Duodenal mucosa (tissue), 2 donors: ENCODE measurements around the gene NSMCE1.

Experiments
- H3K27ac ChIP-seq: one replicate; pipeline ENCODE4 v1.7.0; 2013; ENCODE audit warnings: low read depth, low read length
- H3K27me3 ChIP-seq, 2 donors: one replicate each; pipeline ENCODE4 v1.7.0; 2013; ENCODE audit warnings: low read length in 2 of 2, control low read depth in 1 of 2; ENCODE audit not compliant: insufficient read depth in 2 of 2, control insufficient read depth in 1 of 2
- H3K36me3 ChIP-seq, 2 donors: one replicate each; pipeline ENCODE4 v1.7.0; 2013; ENCODE audit warnings: low read length in 2 of 2, control low read depth in 1 of 2; ENCODE audit not compliant: insufficient read depth in 2 of 2, control insufficient read depth in 1 of 2
- H3K4me1 ChIP-seq, 2 donors: one replicate each; pipeline ENCODE4 v1.7.0; 2013; ENCODE audit warnings: low read length in 2 of 2, control low read depth in 1 of 2; ENCODE audit not compliant: insufficient read depth in 2 of 2, control insufficient read depth in 1 of 2
- H3K4me3 ChIP-seq, 2 donors: one replicate each; pipeline ENCODE4 v1.7.0; 2013; ENCODE audit warnings: low read length in 2 of 2, low read depth in 1 of 2
- H3K9ac ChIP-seq, 2 donors: one replicate each; pipeline ENCODE4 v1.7.0; 2013; ENCODE audit warnings: low read length in 2 of 2, low read depth in 1 of 2
- H3K9me3 ChIP-seq, 2 donors: one replicate each; pipeline ENCODE4 v1.7.0; 2013; ENCODE audit warnings: low read length in 2 of 2, control low read depth in 1 of 2; ENCODE audit not compliant: control insufficient read depth in 1 of 2

Gene NSMCE1

DNA sequence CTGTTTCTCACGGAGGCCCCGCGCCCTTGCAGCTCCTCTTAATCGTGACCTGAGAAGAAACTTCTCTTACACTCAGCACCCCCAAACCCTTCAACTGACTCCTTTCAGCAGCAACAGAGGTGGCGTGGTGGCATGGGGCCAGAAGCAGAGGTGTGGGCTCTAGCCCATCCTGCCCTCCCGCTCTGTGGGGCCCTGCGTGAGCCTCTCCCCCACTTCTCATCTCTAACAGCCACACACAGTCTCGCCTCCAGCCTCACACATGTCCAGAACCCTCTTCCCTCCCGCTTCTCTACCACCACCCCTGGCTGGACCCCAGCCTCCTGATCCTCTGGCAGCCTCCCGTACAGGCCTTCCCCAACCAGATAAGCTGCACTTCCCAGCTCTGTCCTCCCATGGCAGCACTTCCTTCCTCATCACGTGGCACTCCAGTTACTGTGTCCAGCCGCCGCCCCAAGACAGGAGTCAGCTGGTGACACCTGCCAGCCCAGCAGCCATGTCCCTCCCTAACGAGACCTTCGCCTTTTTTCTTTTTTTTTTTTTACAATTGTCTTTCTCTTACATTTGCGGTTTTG is 30.5 kb downstream of the NSMCE1 start:
- H3K36me3 ChIP-seq = peaks cover 0 to 6% of the 10 kb centered on the region in 2 donors
- H3K4me1 ChIP-seq = peaks cover 48 to 57% of the 10 kb centered on the region in 2 donors
- H3K27me3 ChIP-seq = no peaks in the 10 kb centered on the region
- H3K4me3 ChIP-seq = peak overlapping the region in 1 of 2 donors; percentile 19
- H3K9ac ChIP-seq = peak overlapping the region; percentile 4 to 33
- H3K27ac ChIP-seq = peak overlapping the region; percentile 65
- no peaks in the 10 kb centered on the region for H3K9me3 ChIP-seq

DNA sequence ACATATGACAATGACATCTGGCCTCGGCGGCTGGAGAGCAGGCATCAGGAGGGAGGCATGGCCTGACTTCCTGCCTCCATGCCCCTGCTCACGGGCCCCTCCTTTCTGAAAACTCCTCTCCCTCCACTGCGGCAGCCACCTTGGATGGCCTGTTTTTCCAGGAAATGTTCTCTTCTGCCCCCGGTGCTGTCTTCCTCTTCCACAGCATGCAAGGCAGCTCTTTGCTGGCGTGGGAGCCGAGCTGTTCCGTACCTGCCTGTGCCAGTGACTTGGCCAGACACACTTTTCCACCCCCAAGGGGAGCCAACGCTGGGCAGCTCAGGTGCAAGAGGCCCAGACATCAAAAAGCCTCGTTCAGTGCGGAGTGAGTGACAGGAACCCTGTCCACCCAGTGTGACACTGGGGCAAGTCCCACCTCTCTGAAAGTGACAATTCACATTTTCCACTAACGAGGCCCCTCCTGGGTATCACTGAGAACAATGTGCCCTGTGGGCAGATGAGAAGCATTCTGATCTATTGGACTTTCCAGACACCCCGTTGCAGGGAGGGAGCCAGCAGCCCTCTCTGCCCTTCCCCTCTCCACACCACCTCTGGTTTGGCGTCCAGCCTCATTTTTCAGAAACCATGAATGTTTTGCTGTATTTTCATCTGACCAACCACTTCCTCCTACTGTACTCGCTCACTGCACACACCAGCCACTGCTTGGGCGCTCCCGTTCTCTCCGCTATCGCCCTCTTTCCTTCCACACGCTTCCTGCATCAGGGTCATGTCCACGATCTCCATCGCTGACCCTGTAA is 31.2 kb downstream of the NSMCE1 start:
- peak overlapping the region in 1 of 2 donors; percentile 19 for H3K4me3 ChIP-seq
- peaks cover 53 to 57% of the 10 kb centered on the region in 2 donors for H3K4me1 ChIP-seq
- H3K9me3 ChIP-seq = no peaks in the 10 kb centered on the region
- peaks cover 0 to 8% of the 10 kb centered on the region in 2 donors for H3K36me3 ChIP-seq
- peak overlapping the region; percentile 65 for H3K27ac ChIP-seq
- H3K27me3 ChIP-seq = no peaks in the 10 kb centered on the region
- peak overlapping the region; percentile 4 to 33 for H3K9ac ChIP-seq

DNA sequence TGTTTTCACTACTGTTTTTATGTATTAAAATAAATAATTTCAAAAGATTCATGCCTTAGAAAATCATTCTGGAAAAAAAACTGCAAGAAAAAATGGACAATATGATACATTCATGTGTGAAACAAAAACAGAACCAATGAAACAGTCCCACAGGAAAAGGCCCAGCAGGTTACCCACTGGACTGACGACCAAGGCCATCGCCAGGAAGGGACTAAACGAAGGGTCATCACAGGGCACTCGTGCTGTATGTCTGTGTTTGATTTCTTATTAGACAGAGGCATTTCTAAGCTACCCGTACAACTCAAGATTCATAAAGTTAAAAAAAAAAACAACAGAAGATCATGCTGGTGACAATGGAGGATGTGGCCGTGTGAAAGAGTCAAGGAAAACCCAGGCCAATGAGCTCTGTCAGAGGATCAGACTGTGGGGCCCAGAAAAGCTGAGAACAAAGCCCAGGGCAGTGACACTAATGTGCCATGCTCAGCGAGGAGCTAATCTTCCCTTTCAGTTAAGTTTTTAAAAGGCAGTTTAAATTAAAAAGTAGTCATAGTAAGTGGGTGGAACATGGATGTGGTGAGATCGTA is 31.8 kb downstream of the NSMCE1 start:
- Histone ChIP-seq H3K4me1 (peaks cover 54 to 61% of the 10 kb centered on the region in 2 donors), H3K27ac (no peak overlapping the region), H3K36me3 (peaks cover 0 to 9% of the 10 kb centered on the region in 2 donors), H3K4me3 (no peak overlapping the region), H3K9me3 (no peaks in the 10 kb centered on the region), H3K9ac (peak overlapping the region in 1 of 2 donors; percentile 33), H3K27me3 (no peaks in the 10 kb centered on the region)

DNA sequence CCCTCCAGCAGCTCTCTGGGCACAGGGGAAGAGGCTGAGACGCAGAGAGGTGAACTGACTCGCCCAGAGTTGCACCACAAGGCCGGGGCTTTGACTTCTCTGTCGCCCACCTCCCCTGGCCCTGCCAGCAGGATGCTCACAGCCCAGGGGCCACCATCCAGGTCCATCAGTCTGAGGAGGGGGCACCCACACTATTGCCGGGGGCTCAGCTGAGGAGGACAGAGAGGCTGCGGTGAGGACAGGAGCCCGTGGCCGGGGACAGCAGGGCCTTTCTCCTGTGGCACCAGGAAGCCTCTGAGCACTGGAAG is 32.7 kb downstream of the NSMCE1 start:
- Histone ChIP-seq H3K9me3 (no peaks in the 10 kb centered on the region), H3K4me3 (no peak overlapping the region), H3K27me3 (no peaks in the 10 kb centered on the region), H3K27ac (peak overlapping the region; percentile 47), H3K36me3 (peaks cover 0 to 9% of the 10 kb centered on the region in 2 donors), H3K4me1 (peaks cover 63 to 70% of the 10 kb centered on the region in 2 donors), H3K9ac (peak overlapping the region in 1 of 2 donors; percentile 28)

DNA sequence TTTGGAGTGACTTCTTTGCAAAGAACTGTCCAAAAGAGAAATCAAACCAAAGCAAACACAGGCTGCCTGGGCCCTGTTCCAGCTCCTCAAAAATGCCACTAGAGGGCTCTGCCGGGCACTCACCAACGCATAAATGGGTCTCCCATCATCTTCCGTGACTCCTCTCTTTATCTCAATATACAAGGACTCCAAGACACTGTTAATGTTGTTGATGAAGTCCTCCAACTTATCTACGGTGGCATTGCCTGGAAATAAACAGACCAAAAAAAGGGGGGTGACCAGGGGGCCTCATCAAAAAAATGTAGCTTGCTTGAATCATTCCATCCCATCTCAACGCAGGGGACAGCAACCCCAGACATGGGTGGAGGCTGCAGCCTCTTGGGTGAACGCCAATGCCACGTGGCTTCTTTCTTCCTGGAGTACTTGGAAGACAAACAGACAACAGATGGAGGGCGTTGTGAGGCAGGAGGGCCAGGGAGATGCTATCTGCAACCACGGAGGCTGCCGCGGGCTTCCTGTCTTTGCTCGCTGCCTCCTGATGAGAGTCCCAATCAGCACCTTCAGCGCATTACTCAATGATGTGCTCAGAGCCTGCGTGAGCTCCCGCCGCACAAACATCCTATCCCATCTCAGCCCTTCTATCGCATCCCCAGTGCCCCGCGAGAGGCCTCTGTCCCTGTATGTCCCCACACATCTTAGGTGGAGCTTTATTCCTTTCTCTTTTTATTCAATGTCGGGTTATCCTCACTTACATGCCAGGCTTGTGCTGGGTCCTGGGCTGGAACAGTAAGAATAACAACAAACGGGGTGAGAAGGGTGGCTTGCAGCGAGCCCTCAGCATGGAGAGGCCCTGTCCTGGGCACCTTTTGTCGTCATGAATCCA is 33.3 kb downstream of the NSMCE1 start:
- Histone ChIP-seq H3K9ac (peak overlapping the region in 1 of 2 donors; percentile 28), H3K4me1 (peaks cover 68 to 76% of the 10 kb centered on the region in 2 donors), H3K9me3 (no peaks in the 10 kb centered on the region)

DNA sequence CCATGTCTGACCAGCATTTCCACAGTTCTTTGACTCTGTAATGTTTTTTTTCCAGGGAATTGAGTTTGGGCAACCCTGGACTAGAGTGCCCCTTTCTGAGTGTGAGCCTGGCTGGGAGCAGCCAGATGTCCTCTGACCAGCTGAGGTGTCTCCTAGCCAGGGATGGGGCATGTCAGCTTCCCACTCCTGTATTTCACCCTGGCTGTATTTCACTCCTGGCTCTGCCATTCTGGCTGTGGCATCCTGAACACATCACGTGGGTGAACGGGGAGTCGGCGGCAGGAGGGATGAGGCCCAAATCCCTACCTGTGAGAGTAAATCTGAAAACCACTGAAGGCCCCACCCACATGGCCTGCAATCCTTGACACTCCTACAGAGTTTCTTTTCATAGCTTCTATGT is 34.0 kb downstream of the NSMCE1 start:
- Histone ChIP-seq H3K27me3 (no peaks in the 10 kb centered on the region), H3K9ac (peak overlapping the region in 1 of 2 donors; percentile 17), H3K36me3 (peaks cover 0 to 9% of the 10 kb centered on the region in 2 donors), H3K9me3 (no peaks in the 10 kb centered on the region), H3K4me3 (no peak overlapping the region), H3K27ac (no peak overlapping the region), H3K4me1 (peaks cover 75 to 82% of the 10 kb centered on the region in 2 donors)

More for the DNA sequence above, 33.3 kb downstream of the NSMCE1 start:
- peak overlapping the region; percentile 47 for H3K27ac ChIP-seq
- H3K27me3 ChIP-seq = no peaks in the 10 kb centered on the region
- H3K4me3 ChIP-seq = peak overlapping the region in 1 of 2 donors; percentile 46
- H3K36me3 ChIP-seq = peaks cover 0 to 9% of the 10 kb centered on the region in 2 donors

DNA sequence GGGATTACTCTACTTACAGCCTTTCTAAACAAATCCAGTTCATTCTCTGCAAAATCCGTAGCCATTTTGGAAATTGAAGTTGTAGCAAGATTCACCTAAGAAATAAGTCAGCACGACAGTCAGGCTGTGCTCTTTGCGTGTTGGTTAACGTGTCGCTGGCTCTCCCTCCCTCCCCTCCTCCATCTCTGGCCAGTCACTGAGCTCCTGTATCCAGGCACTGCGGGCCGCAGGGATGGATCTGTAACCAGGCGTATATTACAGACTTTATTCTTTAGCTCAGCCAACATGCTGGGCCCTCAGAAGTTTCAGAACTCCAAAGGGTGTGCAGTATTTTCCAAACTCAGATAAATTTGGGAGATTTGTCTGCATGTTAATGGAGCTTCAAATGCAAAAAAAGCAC is 34.4 kb downstream of the NSMCE1 start:
- H3K9me3 ChIP-seq = no peaks in the 10 kb centered on the region

DNA sequence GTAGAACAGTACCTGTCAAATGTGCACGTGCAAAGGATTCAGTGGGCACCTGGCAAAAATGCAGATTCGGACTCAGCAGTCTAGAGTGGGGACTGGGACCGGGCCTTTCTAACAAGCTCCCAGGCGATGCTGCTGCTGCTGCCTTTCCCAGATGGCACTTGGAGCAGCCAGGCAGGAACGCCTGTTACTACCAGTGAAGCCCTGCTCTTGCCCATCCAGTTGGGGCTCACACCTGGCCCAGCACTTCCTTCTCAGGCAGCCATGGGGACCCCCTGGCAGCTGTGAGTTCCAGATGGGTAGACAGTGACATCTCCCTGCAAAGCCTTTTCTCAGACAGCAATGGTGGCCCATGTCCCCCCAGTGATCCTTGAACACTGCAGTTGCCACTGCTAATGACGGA is 34.8 kb downstream of the NSMCE1 start:
- Histone ChIP-seq H3K27ac (no peak overlapping the region), H3K27me3 (no peaks in the 10 kb centered on the region), H3K4me1 (peaks cover 82 to 91% of the 10 kb centered on the region in 2 donors), H3K36me3 (peaks cover 0 to 9% of the 10 kb centered on the region in 2 donors), H3K4me3 (no peak overlapping the region), H3K9ac (no peak overlapping the region), H3K9me3 (no peaks in the 10 kb centered on the region)

More for the DNA sequence above, 34.4 kb downstream of the NSMCE1 start:
- no peaks in the 10 kb centered on the region for H3K27me3 ChIP-seq
- peaks cover 77 to 87% of the 10 kb centered on the region in 2 donors for H3K4me1 ChIP-seq
- no peak overlapping the region for H3K4me3 ChIP-seq
- H3K27ac ChIP-seq = no peak overlapping the region
- H3K36me3 ChIP-seq = peaks cover 0 to 9% of the 10 kb centered on the region in 2 donors
- H3K9ac ChIP-seq = peak overlapping the region in 1 of 2 donors; percentile 17

DNA sequence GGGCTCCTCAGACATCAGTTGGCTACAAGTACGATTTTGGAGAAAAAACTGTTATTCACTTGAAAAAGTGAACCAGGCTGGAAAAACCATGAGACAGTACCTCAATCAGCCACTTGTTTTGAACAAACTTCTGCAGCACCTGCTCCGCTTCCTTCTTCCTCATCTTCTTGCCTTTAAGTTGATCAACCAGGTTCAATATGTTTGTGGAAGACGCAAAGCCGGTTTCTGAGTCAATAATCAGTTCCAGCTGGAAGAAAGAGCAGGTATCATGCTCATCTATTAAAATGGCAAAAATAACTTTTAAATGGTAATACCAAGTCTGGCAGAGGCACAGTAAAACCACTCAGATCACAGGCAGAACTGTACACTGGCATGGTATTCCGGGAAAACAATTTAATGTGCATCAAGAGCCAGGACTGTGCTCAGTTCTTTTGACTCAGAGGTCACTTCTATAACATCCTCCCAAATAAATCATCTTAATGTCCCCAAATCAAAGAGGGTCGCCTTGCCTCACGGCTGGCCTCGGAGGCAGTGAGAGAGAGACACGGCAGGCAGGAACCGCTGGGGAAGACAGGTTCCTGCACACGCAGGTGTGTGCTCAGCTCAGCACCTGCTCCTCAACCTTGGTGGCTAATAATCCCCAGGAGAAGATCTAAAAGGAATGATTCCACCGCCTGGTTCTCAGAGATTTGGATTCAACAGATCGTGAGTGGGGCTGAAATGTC is 35.5 kb downstream of the NSMCE1 start:
- Histone ChIP-seq H3K9ac (peak overlapping the region; percentile 14 to 43), H3K27me3 (no peaks in the 10 kb centered on the region), H3K4me1 (peaks cover 76 to 86% of the 10 kb centered on the region in 2 donors), H3K9me3 (no peaks in the 10 kb centered on the region), H3K27ac (no peak overlapping the region), H3K36me3 (peaks cover 0 to 9% of the 10 kb centered on the region in 2 donors), H3K4me3 (no peak overlapping the region)
